Hepatocyte (in vitro differentiated cells): ENCODE results near the gene FHOD3. TPM values are rescaled to one million over a fixed set of nuclear protein-coding genes. Genes with fewer than 3 reads are reported as not detected.

ENCODE experiments used
- DNase-seq: peaks from one replicate; pipeline ENCODE4 v3.0.0-alpha.2; 2016; ENCODE audit warnings: low spot score
- H2AFZ ChIP-seq: fragments of 200-600 bp; sonication (generic); 2 replicates; pipeline ENCODE4 v1.6.0; 2016; ENCODE audit warnings: antibody characterized with exemption, mild to moderate bottlenecking
- H3K27ac ChIP-seq: fragments of 200-600 bp; sonication (generic); 2 replicates; pipeline ENCODE4 v1.5.1; 2016; ENCODE audit warnings: mild to moderate bottlenecking
- H3K27me3 ChIP-seq: fragments of 200-600 bp; sonication (generic); 2 replicates; pipeline ENCODE4 v1.6.1; 2016
- H3K36me3 ChIP-seq: fragments of 200-600 bp; sonication (generic); replicated peaks from 2 replicates; pipeline ENCODE4 v1.5.1; 2016; ENCODE audit warnings: low read depth; ENCODE audit not compliant: insufficient read depth
- H3K4me1 ChIP-seq: fragments of 200-600 bp; sonication (generic); 2 replicates; pipeline ENCODE4 v1.5.1; 2016; ENCODE audit warnings: mild to moderate bottlenecking, moderate library complexity; ENCODE audit not compliant: insufficient read depth
- H3K4me2 ChIP-seq: fragments of 200-600 bp; sonication (generic); 2 replicates; pipeline ENCODE4 v1.6.0; 2016
- H3K4me3 ChIP-seq: fragments of 200-600 bp; sonication (generic); 2 replicates; pipeline ENCODE4 v1.5.1; 2016; ENCODE audit warnings: mild to moderate bottlenecking
- H3K79me2 ChIP-seq: fragments of 200-600 bp; sonication (generic); 2 replicates; pipeline ENCODE4 v1.6.0; 2017; ENCODE audit warnings: mild to moderate bottlenecking
- H3K9me2 ChIP-seq: fragments of 200-600 bp; sonication (generic); replicated peaks from 2 replicates; pipeline ENCODE4 v1.6.0; 2017; ENCODE audit warnings: mild to moderate bottlenecking; ENCODE audit not compliant: insufficient read depth
- H3K9me3 ChIP-seq: fragments of 200-600 bp; sonication (generic); 2 replicates; pipeline ENCODE4 v1.5.1; 2016; ENCODE audit warnings: low read depth, mild to moderate bottlenecking
- H4K20me1 ChIP-seq: fragments of 200-600 bp; sonication (generic); 2 replicates; pipeline ENCODE4 v1.6.0; 2016; ENCODE audit warnings: mild to moderate bottlenecking; ENCODE audit not compliant: insufficient read depth, poor library complexity, severe bottlenecking
- EZH2 ChIP-seq: fragments of 200-600 bp; sonication (generic); IDR thresholded peaks from 2 replicates; pipeline ENCODE4 v1.6.1; 2016; ENCODE audit warnings: antibody characterized with exemption, mild to moderate bottlenecking, borderline replicate concordance
- EZH2phosphoT487 ChIP-seq: fragments of 200-600 bp; sonication (generic); IDR thresholded peaks from one replicate; pipeline ENCODE4 v1.6.1; 2018; ENCODE audit warnings: antibody characterized with exemption, mild to moderate bottlenecking, low read depth, moderate library complexity; ENCODE audit not compliant: unreplicated experiment, severe bottlenecking
- WGBS: methylation state at CpG from one replicate; pipeline ENCODE4 v1.1.6; 2016; ENCODE audit warnings: low lambda C conversion rate; ENCODE audit errors: missing lambda C conversion rate; 5-methylcytosine and 5-hydroxymethylcytosine counted together
- polyA plus RNA-seq: library from polyadenylated mRNA; unstranded; fragments of >200 nt; fragmentation: Nextera tagmentation; extraction: Ambion mirVana; gene quantifications from 2 replicates; pipeline ENCODE4 v1.2.1, GENCODE V29; 2016
- total RNA-seq: library from RNA; depleted of rRNA; stranded (reverse); fragments of >200 nt; gene quantifications from 2 replicates; pipeline ENCODE4 v1.2.3, GENCODE V29; 2014
- TF ChIP-seq, protein P1 (sequence below): fragments of 200-600 bp; sonication (generic); IDR thresholded peaks from 2 replicates; pipeline ENCODE4 v1.5.1; 2016; ENCODE audit warnings: antibody characterized with exemption, mild to moderate bottlenecking; ENCODE audit not compliant: poor library complexity

The FHOD3 gene
- total and polyA plus RNA-seq, 2 experiments from 2014 or later = 1.7 to 2.7 TPM

DNA sequence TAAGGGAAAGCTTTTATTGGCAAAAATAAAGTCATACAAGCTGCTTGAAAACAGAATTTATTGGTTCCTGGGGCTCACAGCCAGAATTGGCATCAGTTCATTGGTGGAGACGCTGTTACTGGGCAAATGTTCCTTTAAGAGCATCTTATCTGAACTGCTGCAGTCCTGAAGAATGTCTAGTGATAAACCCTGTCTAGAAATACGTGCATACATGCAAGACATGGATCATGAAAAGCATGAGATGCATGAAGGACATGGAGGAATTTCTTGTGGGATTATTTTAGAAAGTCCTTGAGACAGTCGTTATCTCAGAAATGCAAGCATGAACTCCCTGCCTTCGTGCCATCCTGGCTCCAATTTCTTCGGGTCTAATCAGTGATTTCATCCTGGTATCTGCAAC, 32.5 kb upstream of the FHOD3 start:
- Histone ChIP-seq H3K79me2 (no peaks in the 10 kb centered on the region), H3K4me1 (no peaks in the 10 kb centered on the region), H3K27ac (peak overlapping the region; percentile 34), H3K4me2 (peak overlapping the region; percentile 9), H3K36me3 (no peaks in the 10 kb centered on the region), H2AFZ (no peak overlapping the region), H4K20me1 (no peaks in the 10 kb centered on the region), H3K9me3 (no peaks in the 10 kb centered on the region), H3K4me3 (no peak overlapping the region), H3K27me3 (no peaks in the 10 kb centered on the region), H3K9me2 (no peaks in the 10 kb centered on the region)
- WGBS = 36% methylated on average over 5 of the region's 5 CpGs
- DNase-seq = peak; percentile 40
- no peak for TF ChIP-seq EZH2
- no peak for TF ChIP-seq EZH2phosphoT487
- TF ChIP-seq, protein P1, sequence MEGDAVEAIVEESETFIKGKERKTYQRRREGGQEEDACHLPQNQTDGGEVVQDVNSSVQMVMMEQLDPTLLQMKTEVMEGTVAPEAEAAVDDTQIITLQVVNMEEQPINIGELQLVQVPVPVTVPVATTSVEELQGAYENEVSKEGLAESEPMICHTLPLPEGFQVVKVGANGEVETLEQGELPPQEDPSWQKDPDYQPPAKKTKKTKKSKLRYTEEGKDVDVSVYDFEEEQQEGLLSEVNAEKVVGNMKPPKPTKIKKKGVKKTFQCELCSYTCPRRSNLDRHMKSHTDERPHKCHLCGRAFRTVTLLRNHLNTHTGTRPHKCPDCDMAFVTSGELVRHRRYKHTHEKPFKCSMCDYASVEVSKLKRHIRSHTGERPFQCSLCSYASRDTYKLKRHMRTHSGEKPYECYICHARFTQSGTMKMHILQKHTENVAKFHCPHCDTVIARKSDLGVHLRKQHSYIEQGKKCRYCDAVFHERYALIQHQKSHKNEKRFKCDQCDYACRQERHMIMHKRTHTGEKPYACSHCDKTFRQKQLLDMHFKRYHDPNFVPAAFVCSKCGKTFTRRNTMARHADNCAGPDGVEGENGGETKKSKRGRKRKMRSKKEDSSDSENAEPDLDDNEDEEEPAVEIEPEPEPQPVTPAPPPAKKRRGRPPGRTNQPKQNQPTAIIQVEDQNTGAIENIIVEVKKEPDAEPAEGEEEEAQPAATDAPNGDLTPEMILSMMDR = no peak

DNA sequence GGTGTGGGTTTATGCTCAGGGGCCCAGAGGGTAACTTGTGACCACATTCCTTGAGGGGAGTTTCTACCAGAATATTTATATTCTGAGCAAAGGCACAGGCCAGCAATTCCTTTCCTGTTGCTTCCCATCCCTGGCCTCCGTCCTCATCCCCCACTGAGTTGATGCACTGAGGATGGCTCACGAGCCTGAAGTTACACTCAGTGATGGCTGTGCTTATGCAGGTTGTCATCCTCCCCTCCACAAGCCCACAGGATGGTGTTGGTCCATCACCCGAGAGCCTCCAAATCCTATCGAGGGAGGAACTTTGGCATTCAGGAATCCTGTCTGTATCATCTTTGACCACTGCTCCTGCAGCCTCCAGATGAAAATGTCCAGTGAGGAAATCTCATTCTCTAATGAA, 28.4 kb upstream of the FHOD3 start:
- TF ChIP-seq EZH2 (no peak), EZH2phosphoT487 (no peak)
- TF ChIP-seq, protein P1 = no peak
- 94% methylated on average over 4 of the region's 4 CpGs for WGBS
- no peaks in the 10 kb centered on the region for H3K79me2 ChIP-seq
- no peaks in the 10 kb centered on the region for H3K36me3 ChIP-seq
- no peak overlapping the region for H2AFZ ChIP-seq
- no peaks in the 10 kb centered on the region for H4K20me1 ChIP-seq
- H3K4me3 ChIP-seq = no peak overlapping the region
- no peak for DNase-seq
- H3K27me3 ChIP-seq = no peaks in the 10 kb centered on the region
- H3K9me2 ChIP-seq = no peaks in the 10 kb centered on the region
- H3K4me2 ChIP-seq = no peak overlapping the region
- H3K4me1 ChIP-seq = no peaks in the 10 kb centered on the region
- H3K9me3 ChIP-seq = no peaks in the 10 kb centered on the region
- H3K27ac ChIP-seq = no peak overlapping the region

DNA sequence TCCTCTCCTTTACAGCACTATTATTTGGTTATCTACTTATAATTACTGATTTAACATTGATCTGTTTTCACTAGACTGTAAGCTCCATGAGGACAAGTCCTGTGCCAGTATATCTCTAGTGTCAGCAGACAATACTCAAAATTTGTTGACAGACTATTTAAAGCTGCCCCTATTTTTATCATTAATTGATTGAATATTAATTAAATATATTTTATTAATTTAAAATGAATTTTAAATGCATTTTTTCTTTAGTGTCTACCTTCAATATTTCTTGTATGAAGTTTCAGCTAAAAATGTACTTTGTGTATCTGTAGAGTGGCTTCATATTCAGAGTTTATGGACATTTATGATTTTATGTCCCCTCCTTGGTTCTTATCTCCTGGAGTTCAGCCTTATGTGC, 26.4 kb upstream of the FHOD3 start:
- Histone ChIP-seq H3K27ac (no peak overlapping the region), H4K20me1 (no peaks in the 10 kb centered on the region), H3K4me3 (no peak overlapping the region), H3K4me1 (no peaks in the 10 kb centered on the region), H3K9me3 (no peaks in the 10 kb centered on the region), H3K36me3 (no peaks in the 10 kb centered on the region), H2AFZ (no peak overlapping the region), H3K79me2 (no peaks in the 10 kb centered on the region), H3K4me2 (no peak overlapping the region), H3K27me3 (no peaks in the 10 kb centered on the region), H3K9me2 (no peaks in the 10 kb centered on the region)
- TF ChIP-seq EZH2 (no peak), EZH2phosphoT487 (no peak)
- TF ChIP-seq, protein P1 = no peak
- no peak for DNase-seq

DNA sequence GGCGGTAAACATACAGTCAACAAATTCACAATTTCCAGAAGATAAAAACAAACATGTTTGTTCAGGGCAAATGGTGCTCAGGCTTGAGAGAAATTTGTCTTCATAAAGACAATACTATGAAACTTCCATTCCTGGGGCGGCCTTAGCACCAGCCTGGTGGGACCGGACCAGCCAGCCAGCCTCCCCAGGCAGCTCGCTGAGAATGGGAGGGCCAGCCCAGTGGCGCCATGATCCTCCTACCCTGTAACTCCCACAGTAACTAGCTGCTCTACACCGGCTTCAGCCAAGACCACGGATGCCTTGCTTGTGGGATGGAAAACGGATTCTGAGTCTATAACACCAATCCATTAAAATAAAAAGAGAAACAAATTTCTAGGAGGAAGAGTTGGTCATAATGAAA, 24.2 kb upstream of the FHOD3 start:
- Histone ChIP-seq H3K9me3 (no peaks in the 10 kb centered on the region), H3K4me3 (no peak overlapping the region), H3K9me2 (no peaks in the 10 kb centered on the region), H3K27ac (no peak overlapping the region), H3K36me3 (no peaks in the 10 kb centered on the region), H3K79me2 (no peaks in the 10 kb centered on the region), H2AFZ (no peak overlapping the region), H3K4me1 (no peaks in the 10 kb centered on the region), H3K27me3 (no peaks in the 10 kb centered on the region), H4K20me1 (no peaks in the 10 kb centered on the region), H3K4me2 (no peak overlapping the region)
- WGBS = 96% methylated on average over 8 of the region's 8 CpGs
- no peak for DNase-seq
- TF ChIP-seq EZH2 = no peak
- TF ChIP-seq EZH2phosphoT487 = no peak
- TF ChIP-seq, protein P1 = no peak
